Subcutaneous adipose tissue (tissue), 4 donors: Measurements from ENCODE around the gene TELO2. TPM values are rescaled to one million over a fixed set of nuclear protein-coding genes. Genes with fewer than 3 reads are reported as not detected.

Experiments used
- total RNA-seq, 4 donors: library from RNA; depleted of rRNA; stranded (reverse); fragments of >200 nt; gene quantifications; one replicate each; pipeline ENCODE4 v1.1.0, GENCODE V29; 2016
- TF ChIP-seq, protein P1 (sequence below): fragments of 450-650 bp; IDR thresholded peaks from one replicate; pipeline ENCODE4 v1.5.1; 2016; ENCODE audit warnings: low read depth, mild to moderate bottlenecking, control low read depth, antibody characterized with exemption, moderate library complexity

TELO2 gene
- total RNA-seq, 4 donors from 2014 or later = 7.5 to 42.4 (median 10.2) TPM

DNA sequence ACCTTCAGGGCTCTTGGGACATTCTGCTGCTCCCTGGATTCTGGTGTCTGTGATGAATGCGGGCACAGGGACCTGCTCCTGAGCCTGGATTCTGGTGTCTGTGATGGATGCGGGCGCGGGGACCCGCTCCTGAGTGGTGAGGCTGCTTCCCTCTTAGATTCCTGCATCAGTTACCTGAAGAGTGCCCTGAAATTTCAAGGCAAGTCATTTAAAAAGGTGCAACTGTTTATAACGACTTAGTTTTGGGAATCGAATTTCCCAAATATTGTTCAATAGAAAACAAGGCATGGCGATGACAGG is 47.3 kb downstream of the TELO2 start:
- TF ChIP-seq, protein P1, sequence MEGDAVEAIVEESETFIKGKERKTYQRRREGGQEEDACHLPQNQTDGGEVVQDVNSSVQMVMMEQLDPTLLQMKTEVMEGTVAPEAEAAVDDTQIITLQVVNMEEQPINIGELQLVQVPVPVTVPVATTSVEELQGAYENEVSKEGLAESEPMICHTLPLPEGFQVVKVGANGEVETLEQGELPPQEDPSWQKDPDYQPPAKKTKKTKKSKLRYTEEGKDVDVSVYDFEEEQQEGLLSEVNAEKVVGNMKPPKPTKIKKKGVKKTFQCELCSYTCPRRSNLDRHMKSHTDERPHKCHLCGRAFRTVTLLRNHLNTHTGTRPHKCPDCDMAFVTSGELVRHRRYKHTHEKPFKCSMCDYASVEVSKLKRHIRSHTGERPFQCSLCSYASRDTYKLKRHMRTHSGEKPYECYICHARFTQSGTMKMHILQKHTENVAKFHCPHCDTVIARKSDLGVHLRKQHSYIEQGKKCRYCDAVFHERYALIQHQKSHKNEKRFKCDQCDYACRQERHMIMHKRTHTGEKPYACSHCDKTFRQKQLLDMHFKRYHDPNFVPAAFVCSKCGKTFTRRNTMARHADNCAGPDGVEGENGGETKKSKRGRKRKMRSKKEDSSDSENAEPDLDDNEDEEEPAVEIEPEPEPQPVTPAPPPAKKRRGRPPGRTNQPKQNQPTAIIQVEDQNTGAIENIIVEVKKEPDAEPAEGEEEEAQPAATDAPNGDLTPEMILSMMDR = no peak

- TF ChIP-seq, protein P1 = no peak
Measured at GRCh38 chr16:1541293-1542165, 48.4 kb downstream of the TELO2 start.

GRCh38 chr16:1542166-1542500 is 49.0 kb downstream of the TELO2 start:
- TF ChIP-seq, protein P1 = no peak

- TF ChIP-seq, protein P1 = no peak
Measured at GRCh38 chr16:1542533-1542932, 49.4 kb downstream of the TELO2 start.

GRCh38 chr16:1543085-1543896 is 50.1 kb downstream of the TELO2 start:
- TF ChIP-seq, protein P1 = no peak

DNA sequence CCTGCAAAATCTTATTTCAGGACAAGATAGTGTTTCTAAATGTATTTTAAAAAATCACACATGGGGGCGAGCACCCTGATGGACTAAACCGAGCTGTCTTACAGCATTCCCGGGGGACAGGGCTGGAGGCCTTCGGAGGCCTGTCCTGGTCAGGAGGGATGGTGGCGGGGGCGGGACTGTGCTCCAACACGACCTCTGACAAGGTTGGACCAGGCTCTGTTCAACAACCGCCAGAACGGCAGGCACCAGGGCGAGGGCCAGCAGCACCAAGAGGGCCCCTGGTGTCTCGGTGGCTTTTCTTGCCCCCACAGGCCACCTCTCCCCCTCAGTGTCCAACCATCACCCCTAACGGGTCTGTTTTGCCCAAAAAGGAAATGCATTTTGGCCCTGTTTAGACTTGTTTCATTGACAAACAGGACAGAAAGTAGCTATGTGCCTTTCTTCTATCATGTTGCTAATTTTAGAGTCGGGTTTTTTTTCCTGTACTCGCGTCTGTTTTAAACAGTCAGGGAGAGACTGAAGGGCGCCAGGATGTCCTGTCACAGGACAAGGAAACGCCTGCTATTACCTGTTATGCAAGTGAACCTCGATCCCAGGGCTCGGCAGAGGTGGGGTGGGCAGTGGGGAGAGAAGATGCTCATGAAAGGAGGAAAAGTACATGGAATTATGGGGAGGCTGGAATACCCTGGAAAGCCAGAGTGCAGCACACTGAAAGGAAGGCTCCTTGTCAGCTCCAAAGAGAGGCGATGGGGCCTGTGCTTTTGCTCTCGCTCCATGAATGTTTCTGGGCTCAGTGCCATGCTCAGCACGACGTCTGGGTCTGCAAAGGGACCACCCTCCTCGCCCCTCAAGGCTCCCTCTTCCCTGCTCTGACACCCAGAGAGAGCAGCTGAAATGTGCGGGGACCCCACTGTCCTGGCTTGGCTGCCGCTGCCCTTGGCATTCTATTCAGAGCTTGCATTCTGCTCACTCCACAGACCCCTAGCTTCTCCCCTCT is 52.2 kb downstream of the TELO2 start:
- TF ChIP-seq, protein P1 = no peak
